WTC11 (cell line): ENCODE results near the gene NCAPH2.

Experiments
- CREB1 ChIP-seq: sonication (generic); formaldehyde crosslinking; IDR thresholded peaks from 2 replicates; pipeline ENCODE4 v1.8.0; 2023; ENCODE audit warnings: mild to moderate bottlenecking, missing genetic modification reagents
- ETV6 ChIP-seq: sonication (generic); formaldehyde crosslinking; IDR thresholded peaks from 2 replicates; pipeline ENCODE4 v1.8.1; 2022; ENCODE audit warnings: mild to moderate bottlenecking, missing genetic modification reagents
- HMGA2 ChIP-seq: fragments of 250-450 bp; sonication (Bioruptor Pico); IDR thresholded peaks from 2 replicates; pipeline ENCODE4 v1.4.0; 2021; ENCODE audit warnings: mild to moderate bottlenecking, moderate library complexity
- IRF2 ChIP-seq: sonication (generic); formaldehyde crosslinking; IDR thresholded peaks from 2 replicates; pipeline ENCODE4 v1.8.0; 2022; ENCODE audit warnings: low read depth, missing genetic modification reagents, borderline replicate concordance
- NR2C2 ChIP-seq: sonication (generic); formaldehyde crosslinking; IDR thresholded peaks from 2 replicates; pipeline ENCODE4 v1.8.0; 2022; ENCODE audit warnings: mild to moderate bottlenecking, missing genetic modification reagents
- ZNF263 ChIP-seq: sonication (generic); formaldehyde crosslinking; IDR thresholded peaks from 2 replicates; pipeline ENCODE4 v1.8.1; 2022; ENCODE audit warnings: low read depth, mild to moderate bottlenecking, moderate library complexity, missing genetic modification reagents
- TF ChIP-seq, protein P1 (sequence below): sonication (generic); formaldehyde crosslinking; conservative IDR thresholded peaks from 2 replicates; pipeline ENCODE4 v1.8.1; 2023; ENCODE audit warnings: mild to moderate bottlenecking, low read depth, missing genetic modification reagents, moderate library complexity
- TF ChIP-seq, protein P2 (sequence below): fragments of 250-450 bp; sonication (Bioruptor Pico); IDR thresholded peaks from 2 replicates; pipeline ENCODE4 v1.9.0; 2021; ENCODE audit warnings: moderate library complexity, mild to moderate bottlenecking, inconsistent platforms, borderline replicate concordance
- TF ChIP-seq, protein P3 (sequence below): fragments of 200-600 bp; IDR thresholded peaks from 2 replicates; pipeline ENCODE4 v1.8.0; 2022; ENCODE audit warnings: antibody characterized with exemption
- TF ChIP-seq, protein P4 (sequence below): sonication (generic); formaldehyde crosslinking; IDR thresholded peaks from 2 replicates; pipeline ENCODE4 v1.8.1; 2022; ENCODE audit warnings: low read depth, mild to moderate bottlenecking, moderate library complexity, missing genetic modification reagents, borderline replicate concordance
- TF ChIP-seq, protein P5 (sequence below): sonication (generic); formaldehyde crosslinking; IDR thresholded peaks from 2 replicates; pipeline ENCODE4 v1.8.1; 2022; ENCODE audit warnings: low read depth, missing genetic modification reagents, borderline replicate concordance
- TF ChIP-seq, protein P6 (sequence below): sonication (generic); formaldehyde crosslinking; IDR thresholded peaks from 2 replicates; pipeline ENCODE4 v1.8.1; 2023; ENCODE audit warnings: mild to moderate bottlenecking, missing genetic modification reagents, moderate library complexity

DNA sequence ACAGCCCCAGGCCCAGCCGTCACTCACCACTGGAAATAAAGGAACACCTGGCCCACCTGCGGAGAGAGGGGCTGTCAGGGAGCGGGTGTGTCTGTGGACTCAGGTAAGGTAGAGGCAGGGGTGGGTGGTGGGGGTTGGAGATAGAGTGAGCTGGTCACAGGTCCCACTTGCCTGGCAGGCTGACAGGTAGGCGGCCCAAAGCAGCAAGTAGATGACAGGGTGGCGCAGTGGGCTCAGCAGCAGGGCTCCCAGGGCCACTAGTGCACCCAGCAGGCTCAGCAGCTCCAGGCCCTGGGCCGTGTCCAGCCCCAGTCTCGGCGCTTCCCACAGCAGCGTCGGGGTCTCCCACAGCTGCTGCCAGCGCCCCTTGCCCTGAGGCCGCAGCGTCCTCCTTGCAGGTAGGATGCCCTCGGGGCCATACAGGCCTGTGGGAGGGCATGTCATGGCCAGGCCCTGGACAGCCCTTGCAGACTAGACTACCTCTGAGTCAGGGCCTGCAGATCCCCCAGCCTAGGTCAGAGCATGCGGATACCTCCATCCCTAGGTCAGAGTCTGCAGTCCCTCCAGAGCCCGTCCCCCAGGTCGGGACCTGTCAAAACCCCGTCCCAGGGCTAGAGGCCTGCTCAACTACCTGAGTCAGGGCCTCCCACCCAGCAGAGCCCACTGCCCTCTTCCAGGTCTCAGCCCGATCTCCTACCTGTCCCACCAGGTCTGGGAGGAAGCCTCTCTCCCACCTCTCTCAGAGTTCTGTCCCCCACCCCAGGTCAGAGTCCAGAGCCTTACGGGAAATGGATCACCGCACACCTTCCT lies 1.2 kb upstream of the NCAPH2 start:
- TF ChIP-seq, protein P1, sequence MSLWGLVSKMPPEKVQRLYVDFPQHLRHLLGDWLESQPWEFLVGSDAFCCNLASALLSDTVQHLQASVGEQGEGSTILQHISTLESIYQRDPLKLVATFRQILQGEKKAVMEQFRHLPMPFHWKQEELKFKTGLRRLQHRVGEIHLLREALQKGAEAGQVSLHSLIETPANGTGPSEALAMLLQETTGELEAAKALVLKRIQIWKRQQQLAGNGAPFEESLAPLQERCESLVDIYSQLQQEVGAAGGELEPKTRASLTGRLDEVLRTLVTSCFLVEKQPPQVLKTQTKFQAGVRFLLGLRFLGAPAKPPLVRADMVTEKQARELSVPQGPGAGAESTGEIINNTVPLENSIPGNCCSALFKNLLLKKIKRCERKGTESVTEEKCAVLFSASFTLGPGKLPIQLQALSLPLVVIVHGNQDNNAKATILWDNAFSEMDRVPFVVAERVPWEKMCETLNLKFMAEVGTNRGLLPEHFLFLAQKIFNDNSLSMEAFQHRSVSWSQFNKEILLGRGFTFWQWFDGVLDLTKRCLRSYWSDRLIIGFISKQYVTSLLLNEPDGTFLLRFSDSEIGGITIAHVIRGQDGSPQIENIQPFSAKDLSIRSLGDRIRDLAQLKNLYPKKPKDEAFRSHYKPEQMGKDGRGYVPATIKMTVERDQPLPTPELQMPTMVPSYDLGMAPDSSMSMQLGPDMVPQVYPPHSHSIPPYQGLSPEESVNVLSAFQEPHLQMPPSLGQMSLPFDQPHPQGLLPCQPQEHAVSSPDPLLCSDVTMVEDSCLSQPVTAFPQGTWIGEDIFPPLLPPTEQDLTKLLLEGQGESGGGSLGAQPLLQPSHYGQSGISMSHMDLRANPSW (CRISPR knock-in tag) = no peak
- no peak for TF ChIP-seq ETV6 (CRISPR knock-in tag)
- no peak for TF ChIP-seq IRF2 (CRISPR knock-in tag)
- TF ChIP-seq, protein P2, sequence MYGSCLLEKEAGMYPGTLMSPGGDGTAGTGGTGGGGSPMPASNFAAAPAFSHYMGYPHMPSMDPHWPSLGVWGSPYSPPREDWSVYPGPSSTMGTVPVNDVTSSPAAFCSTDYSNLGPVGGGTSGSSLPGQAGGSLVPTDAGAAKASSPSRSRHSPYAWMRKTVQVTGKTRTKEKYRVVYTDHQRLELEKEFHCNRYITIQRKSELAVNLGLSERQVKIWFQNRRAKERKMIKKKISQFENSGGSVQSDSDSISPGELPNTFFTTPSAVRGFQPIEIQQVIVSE (CRISPR knock-in tag) = no peak
- TF ChIP-seq, protein P3, sequence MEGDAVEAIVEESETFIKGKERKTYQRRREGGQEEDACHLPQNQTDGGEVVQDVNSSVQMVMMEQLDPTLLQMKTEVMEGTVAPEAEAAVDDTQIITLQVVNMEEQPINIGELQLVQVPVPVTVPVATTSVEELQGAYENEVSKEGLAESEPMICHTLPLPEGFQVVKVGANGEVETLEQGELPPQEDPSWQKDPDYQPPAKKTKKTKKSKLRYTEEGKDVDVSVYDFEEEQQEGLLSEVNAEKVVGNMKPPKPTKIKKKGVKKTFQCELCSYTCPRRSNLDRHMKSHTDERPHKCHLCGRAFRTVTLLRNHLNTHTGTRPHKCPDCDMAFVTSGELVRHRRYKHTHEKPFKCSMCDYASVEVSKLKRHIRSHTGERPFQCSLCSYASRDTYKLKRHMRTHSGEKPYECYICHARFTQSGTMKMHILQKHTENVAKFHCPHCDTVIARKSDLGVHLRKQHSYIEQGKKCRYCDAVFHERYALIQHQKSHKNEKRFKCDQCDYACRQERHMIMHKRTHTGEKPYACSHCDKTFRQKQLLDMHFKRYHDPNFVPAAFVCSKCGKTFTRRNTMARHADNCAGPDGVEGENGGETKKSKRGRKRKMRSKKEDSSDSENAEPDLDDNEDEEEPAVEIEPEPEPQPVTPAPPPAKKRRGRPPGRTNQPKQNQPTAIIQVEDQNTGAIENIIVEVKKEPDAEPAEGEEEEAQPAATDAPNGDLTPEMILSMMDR = no peak
- no peak for TF ChIP-seq CREB1 (CRISPR knock-in tag)
- TF ChIP-seq HMGA2 (CRISPR knock-in tag) = no peak
- TF ChIP-seq, protein P4, sequence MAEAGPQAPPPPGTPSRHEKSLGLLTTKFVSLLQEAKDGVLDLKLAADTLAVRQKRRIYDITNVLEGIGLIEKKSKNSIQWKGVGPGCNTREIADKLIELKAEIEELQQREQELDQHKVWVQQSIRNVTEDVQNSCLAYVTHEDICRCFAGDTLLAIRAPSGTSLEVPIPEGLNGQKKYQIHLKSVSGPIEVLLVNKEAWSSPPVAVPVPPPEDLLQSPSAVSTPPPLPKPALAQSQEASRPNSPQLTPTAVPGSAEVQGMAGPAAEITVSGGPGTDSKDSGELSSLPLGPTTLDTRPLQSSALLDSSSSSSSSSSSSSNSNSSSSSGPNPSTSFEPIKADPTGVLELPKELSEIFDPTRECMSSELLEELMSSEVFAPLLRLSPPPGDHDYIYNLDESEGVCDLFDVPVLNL (CRISPR knock-in tag) = no peak
- TF ChIP-seq ZNF263 (CRISPR knock-in tag) = no peak
- TF ChIP-seq, protein P5, sequence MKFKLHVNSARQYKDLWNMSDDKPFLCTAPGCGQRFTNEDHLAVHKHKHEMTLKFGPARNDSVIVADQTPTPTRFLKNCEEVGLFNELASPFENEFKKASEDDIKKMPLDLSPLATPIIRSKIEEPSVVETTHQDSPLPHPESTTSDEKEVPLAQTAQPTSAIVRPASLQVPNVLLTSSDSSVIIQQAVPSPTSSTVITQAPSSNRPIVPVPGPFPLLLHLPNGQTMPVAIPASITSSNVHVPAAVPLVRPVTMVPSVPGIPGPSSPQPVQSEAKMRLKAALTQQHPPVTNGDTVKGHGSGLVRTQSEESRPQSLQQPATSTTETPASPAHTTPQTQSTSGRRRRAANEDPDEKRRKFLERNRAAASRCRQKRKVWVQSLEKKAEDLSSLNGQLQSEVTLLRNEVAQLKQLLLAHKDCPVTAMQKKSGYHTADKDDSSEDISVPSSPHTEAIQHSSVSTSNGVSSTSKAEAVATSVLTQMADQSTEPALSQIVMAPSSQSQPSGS (CRISPR knock-in tag) = no peak
- TF ChIP-seq, protein P6, sequence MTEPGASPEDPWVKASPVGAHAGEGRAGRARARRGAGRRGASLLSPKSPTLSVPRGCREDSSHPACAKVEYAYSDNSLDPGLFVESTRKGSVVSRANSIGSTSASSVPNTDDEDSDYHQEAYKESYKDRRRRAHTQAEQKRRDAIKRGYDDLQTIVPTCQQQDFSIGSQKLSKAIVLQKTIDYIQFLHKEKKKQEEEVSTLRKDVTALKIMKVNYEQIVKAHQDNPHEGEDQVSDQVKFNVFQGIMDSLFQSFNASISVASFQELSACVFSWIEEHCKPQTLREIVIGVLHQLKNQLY = no peak
- TF ChIP-seq NR2C2 (CRISPR knock-in tag) = no peak
